ENCODE results near the gene ASIC2.
A peak's percentile ranks its signal among the peaks of the same experiment; 100 is the strongest.

The ASIC2 gene

GRCh38 chr17:33109336-33110072 lies 183.6 kb downstream of the ASIC2 start:
- DNase-seq = no peak

- DNase-seq = no peak
These were observed 186.4 kb downstream of the ASIC2 start for GRCh38 chr17:33106525-33107165.

GRCh38 chr17:33105911-33106310 lies 187.2 kb downstream of the ASIC2 start:
- no peak for DNase-seq

- DNase-seq = no peak
These were observed 193.2 kb downstream of the ASIC2 start for GRCh38 chr17:33099906-33100305.

- no peak for DNase-seq
These were observed 193.8 kb downstream of the ASIC2 start for GRCh38 chr17:33099252-33099651.

- no peak for DNase-seq
These were observed 195.7 kb downstream of the ASIC2 start for GRCh38 chr17:33097411-33097810.

GRCh38 chr17:33096161-33096560 lies 196.9 kb downstream of the ASIC2 start:
- DNase-seq = no peak

GRCh38 chr17:33091271-33091670 lies 201.8 kb downstream of the ASIC2 start:
- no peak for DNase-seq

GRCh38 chr17:33090806-33091205 lies 202.3 kb downstream of the ASIC2 start:
- no peak for DNase-seq

GRCh38 chr17:33086878-33087277 lies 206.2 kb downstream of the ASIC2 start:
- peak; percentile 10 for DNase-seq

- no peak for DNase-seq
These were observed 207.1 kb downstream of the ASIC2 start for GRCh38 chr17:33086041-33086440.

GRCh38 chr17:33085256-33085655 lies 207.8 kb downstream of the ASIC2 start:
- no peak for DNase-seq

- DNase-seq = no peak
These were observed 208.3 kb downstream of the ASIC2 start for GRCh38 chr17:33084755-33085154.

- no peak for DNase-seq
These were observed 210.4 kb downstream of the ASIC2 start for GRCh38 chr17:33082529-33083173.

GRCh38 chr17:33080091-33080490 lies 213.0 kb downstream of the ASIC2 start:
- no peak for DNase-seq

- no peak for DNase-seq
These were observed 213.9 kb downstream of the ASIC2 start for GRCh38 chr17:33079201-33079600.

- DNase-seq = no peak
These were observed 216.1 kb downstream of the ASIC2 start for GRCh38 chr17:33076979-33077378.

GRCh38 chr17:33073416-33073815 lies 219.7 kb downstream of the ASIC2 start:
- DNase-seq = no peak

GRCh38 chr17:33072421-33073161 lies 220.5 kb downstream of the ASIC2 start:
- DNase-seq = no peak

GRCh38 chr17:33071656-33072055 lies 221.4 kb downstream of the ASIC2 start:
- DNase-seq = no peak

- DNase-seq = no peak
These were observed 235.5 kb downstream of the ASIC2 start for GRCh38 chr17:33057564-33057963.

GRCh38 chr17:33056399-33057146 lies 236.5 kb downstream of the ASIC2 start:
- DNase-seq = no peak

- DNase-seq = no peak
These were observed 237.3 kb downstream of the ASIC2 start for GRCh38 chr17:33055746-33056145.
